ENCODE data around the gene SHISA9. TPM values are rescaled to one million over a fixed set of nuclear protein-coding genes. Genes with fewer than 3 reads are reported as not detected.

Gene SHISA9
- total and polyA plus RNA-seq, 5 donors from 2014 or later: not detected

- no peak overlapping the region for H3K27ac ChIP-seq (ENCODE audit: insufficient read depth, low read length, poor library complexity, severe bottlenecking)
- Mint-ChIP-seq H3K27ac (no peak overlapping the region), H3K4me3 (no peak overlapping the region), H3K27me3 (peaks cover 5% of the 10 kb centered on the region), H3K4me1 (peaks cover 0 to 2% (median 0%) of the 10 kb centered on the region in 4 donors), H3K36me3 (no peaks in the 10 kb centered on the region), H3K9me3 (peaks cover 0 to 2% (median 0%) of the 10 kb centered on the region in 7 donors)
- peaks cover 2% of the 10 kb centered on the region for H3K27me3 ChIP-seq (ENCODE audit: control insufficient read depth, insufficient read depth, low read length)
- DNase-seq (no peak), ATAC-seq (ENCODE audit: low read depth in 2 of 2) (no peak)
- H3K36me3 ChIP-seq (ENCODE audit: control insufficient read depth, insufficient read depth, low read length): no peaks in the 10 kb centered on the region
- H3K4me3 ChIP-seq (ENCODE audit: low read depth, low read length): no peak overlapping the region
- H3K4me1 ChIP-seq (ENCODE audit: control insufficient read depth, insufficient read depth, low read length, poor library complexity, severe bottlenecking): no peaks in the 10 kb centered on the region
- H3K9me3 ChIP-seq (ENCODE audit: control insufficient read depth in 2 of 2, low read length in 2 of 2): no peaks in the 10 kb centered on the region
These were observed 32.6 kb upstream of the SHISA9 start for GRCh38 chr16:12868788-12869187.

DNA sequence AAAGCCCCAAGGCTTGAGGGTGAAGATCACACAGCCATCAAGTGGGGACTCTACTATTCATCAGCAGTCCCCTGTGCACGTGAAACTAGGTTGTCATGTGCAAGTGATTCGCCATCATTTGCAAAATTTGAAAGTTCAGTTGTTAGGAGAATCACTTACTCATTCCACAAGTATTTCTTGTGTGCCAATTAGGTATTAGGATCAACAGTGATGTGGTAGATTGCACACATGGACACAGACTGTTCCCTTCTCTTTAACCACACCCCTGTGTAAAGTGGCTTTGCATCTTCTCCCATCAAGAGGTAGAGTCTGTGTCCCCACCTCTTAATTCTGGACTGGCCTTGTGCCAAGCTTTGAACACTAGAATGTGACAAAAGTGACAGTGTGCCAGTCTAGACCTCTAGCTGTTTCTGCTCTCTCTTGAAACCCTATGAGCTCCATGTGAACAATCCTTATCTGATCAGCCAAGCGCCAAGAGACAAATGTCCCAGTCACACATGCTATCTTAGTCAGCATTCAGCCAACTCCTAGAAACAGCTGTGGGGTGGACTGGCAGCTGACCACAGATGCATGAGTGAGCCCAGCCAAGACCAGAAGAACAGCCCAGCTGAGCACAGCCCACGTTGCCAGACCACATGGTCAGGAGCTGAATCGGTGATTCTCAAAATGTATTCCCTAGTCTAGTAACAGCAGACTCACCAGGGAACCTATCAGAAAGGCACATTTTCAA, 31.5 kb upstream of the SHISA9 start:
- Histone ChIP-seq H3K4me3 (ENCODE audit: low read depth, low read length) (no peak overlapping the region), H3K27ac (ENCODE audit: insufficient read depth, low read length, poor library complexity, severe bottlenecking) (no peak overlapping the region), H3K9me3 (ENCODE audit: control insufficient read depth in 2 of 2, low read length in 2 of 2) (no peaks in the 10 kb centered on the region), H3K4me1 (ENCODE audit: control insufficient read depth, insufficient read depth, low read length, poor library complexity, severe bottlenecking) (no peaks in the 10 kb centered on the region), H3K27me3 (ENCODE audit: control insufficient read depth, insufficient read depth, low read length) (peaks cover 2% of the 10 kb centered on the region), H3K36me3 (ENCODE audit: control insufficient read depth, insufficient read depth, low read length) (no peaks in the 10 kb centered on the region)
- no peak for DNase-seq
- H3K27me3 Mint-ChIP-seq: peaks cover 5% of the 10 kb centered on the region
- no peak overlapping the region for H3K27ac Mint-ChIP-seq
- no peak for ATAC-seq (ENCODE audit: low read depth in 2 of 2)
- H3K4me3 Mint-ChIP-seq: no peak overlapping the region
- H3K4me1 Mint-ChIP-seq: peaks cover 0 to 2% (median 0%) of the 10 kb centered on the region in 4 donors
- H3K9me3 Mint-ChIP-seq: peaks cover 0 to 2% (median 0%) of the 10 kb centered on the region in 7 donors
- no peaks in the 10 kb centered on the region for H3K36me3 Mint-ChIP-seq

DNA sequence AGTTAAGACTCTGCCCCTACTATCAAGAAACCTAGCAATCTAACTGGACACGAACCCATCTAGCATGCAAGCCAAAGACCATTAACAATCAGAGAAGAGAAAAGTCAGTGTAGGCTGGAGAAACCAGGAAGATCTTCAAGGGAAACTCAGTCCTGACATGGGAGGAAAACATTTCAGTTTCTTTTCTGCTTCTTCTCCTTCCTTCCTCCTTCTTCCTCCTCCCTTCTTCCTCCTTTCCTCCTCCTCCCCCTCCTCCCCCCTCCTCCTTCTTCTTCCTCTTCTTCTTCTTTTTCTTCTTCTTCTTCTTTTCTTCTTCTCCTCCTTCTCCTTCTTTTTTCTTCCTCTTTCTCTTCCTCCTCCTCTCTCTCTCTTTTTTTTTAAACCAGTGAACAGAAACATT, 29.6 kb upstream of the SHISA9 start:
- Histone ChIP-seq H3K27ac (ENCODE audit: insufficient read depth, low read length, poor library complexity, severe bottlenecking) (no peak overlapping the region), H3K9me3 (ENCODE audit: control insufficient read depth in 2 of 2, low read length in 2 of 2) (no peaks in the 10 kb centered on the region), H3K27me3 (ENCODE audit: control insufficient read depth, insufficient read depth, low read length) (peaks cover 2% of the 10 kb centered on the region), H3K4me1 (ENCODE audit: control insufficient read depth, insufficient read depth, low read length, poor library complexity, severe bottlenecking) (no peaks in the 10 kb centered on the region), H3K36me3 (ENCODE audit: control insufficient read depth, insufficient read depth, low read length) (no peaks in the 10 kb centered on the region), H3K4me3 (ENCODE audit: low read depth, low read length) (no peak overlapping the region)
- ATAC-seq (ENCODE audit: low read depth in 2 of 2) (no peak), DNase-seq (no peak)
- Mint-ChIP-seq H3K9me3 (peaks cover 0 to 2% (median 0%) of the 10 kb centered on the region in 7 donors), H3K27me3 (peaks cover 5% of the 10 kb centered on the region), H3K4me1 (peaks cover 0 to 2% (median 0%) of the 10 kb centered on the region in 4 donors), H3K4me3 (no peak overlapping the region), H3K27ac (peak overlapping the region in 1 of 3 donors; percentile 64), H3K36me3 (no peaks in the 10 kb centered on the region)

DNA sequence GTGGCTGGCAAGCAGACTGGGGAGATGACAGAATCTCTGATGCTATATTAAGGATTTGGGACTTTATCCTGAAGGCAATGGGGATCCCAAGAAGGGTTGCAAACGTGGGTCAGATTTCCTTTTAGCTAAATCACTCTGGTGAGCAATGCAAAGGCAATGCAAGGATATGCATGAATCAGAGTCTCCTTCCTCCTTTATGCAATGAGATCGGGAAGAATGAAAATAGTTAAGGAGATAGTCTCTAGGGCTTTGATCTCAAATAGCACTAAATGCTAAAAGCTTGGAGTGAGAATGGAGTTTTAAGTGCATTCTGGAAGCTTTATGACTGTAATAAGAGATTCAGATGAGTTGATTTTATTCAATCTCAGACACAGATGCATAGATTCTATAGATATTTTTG, 27.2 kb upstream of the SHISA9 start:
- H3K9me3 ChIP-seq (ENCODE audit: control insufficient read depth in 2 of 2, low read length in 2 of 2): no peaks in the 10 kb centered on the region
- DNase-seq: no peak
- no peak for ATAC-seq (ENCODE audit: low read depth in 2 of 2)
- no peak overlapping the region for H3K4me3 ChIP-seq (ENCODE audit: low read depth, low read length)
- no peaks in the 10 kb centered on the region for H3K27me3 Mint-ChIP-seq
- H3K4me1 Mint-ChIP-seq: peaks cover 0 to 2% (median 0%) of the 10 kb centered on the region in 4 donors
- no peaks in the 10 kb centered on the region for H3K9me3 Mint-ChIP-seq
- H3K36me3 Mint-ChIP-seq: no peaks in the 10 kb centered on the region
- no peak overlapping the region for H3K4me3 Mint-ChIP-seq
- H3K27ac ChIP-seq (ENCODE audit: insufficient read depth, low read length, poor library complexity, severe bottlenecking): no peak overlapping the region
- H3K27me3 ChIP-seq (ENCODE audit: control insufficient read depth, insufficient read depth, low read length): peaks cover 2% of the 10 kb centered on the region
- H3K36me3 ChIP-seq (ENCODE audit: control insufficient read depth, insufficient read depth, low read length): no peaks in the 10 kb centered on the region
- H3K4me1 ChIP-seq (ENCODE audit: control insufficient read depth, insufficient read depth, low read length, poor library complexity, severe bottlenecking): no peaks in the 10 kb centered on the region
- no peak overlapping the region for H3K27ac Mint-ChIP-seq

DNA sequence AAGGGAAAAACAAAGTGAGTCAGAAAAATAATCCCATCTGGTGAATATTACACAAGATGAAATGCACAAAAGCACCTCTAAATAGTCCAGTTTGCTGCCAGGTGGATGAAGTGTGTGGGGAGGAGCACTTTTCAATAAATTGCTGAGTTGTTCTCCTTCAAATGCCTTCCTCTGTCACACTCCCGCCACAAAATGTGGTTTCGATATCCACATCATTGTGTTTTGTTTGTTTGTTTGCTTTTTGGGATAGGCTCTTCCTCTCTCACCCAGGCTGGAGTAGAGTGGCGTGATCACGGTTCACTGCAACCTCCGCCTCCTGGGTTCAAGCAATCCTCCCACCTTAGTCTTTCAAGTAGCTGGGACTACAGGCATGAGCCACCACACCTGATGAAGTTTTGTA, 24.6 kb upstream of the SHISA9 start:
- Mint-ChIP-seq H3K36me3 (no peaks in the 10 kb centered on the region), H3K27ac (no peak overlapping the region), H3K4me1 (no peaks in the 10 kb centered on the region), H3K27me3 (no peaks in the 10 kb centered on the region), H3K9me3 (peaks cover 0 to 3% (median 0%) of the 10 kb centered on the region in 7 donors), H3K4me3 (no peak overlapping the region)
- Histone ChIP-seq H3K27ac (ENCODE audit: insufficient read depth, low read length, poor library complexity, severe bottlenecking) (no peak overlapping the region), H3K27me3 (ENCODE audit: control insufficient read depth, insufficient read depth, low read length) (peaks cover 2% of the 10 kb centered on the region), H3K4me1 (ENCODE audit: control insufficient read depth, insufficient read depth, low read length, poor library complexity, severe bottlenecking) (no peaks in the 10 kb centered on the region), H3K36me3 (ENCODE audit: control insufficient read depth, insufficient read depth, low read length) (no peaks in the 10 kb centered on the region), H3K4me3 (ENCODE audit: low read depth, low read length) (no peak overlapping the region), H3K9me3 (ENCODE audit: control insufficient read depth in 2 of 2, low read length in 2 of 2) (no peaks in the 10 kb centered on the region)
- DNase-seq (no peak), ATAC-seq (ENCODE audit: low read depth in 2 of 2) (no peak)

- no peak for DNase-seq
- H3K36me3 ChIP-seq (ENCODE audit: control insufficient read depth, insufficient read depth, low read length): no peaks in the 10 kb centered on the region
- peaks cover 0 to 5% (median 0%) of the 10 kb centered on the region in 7 donors for H3K9me3 Mint-ChIP-seq
- no peaks in the 10 kb centered on the region for H3K4me1 Mint-ChIP-seq
- no peak overlapping the region for H3K4me3 Mint-ChIP-seq
- H3K27me3 Mint-ChIP-seq: peaks cover 7% of the 10 kb centered on the region
- no peak overlapping the region for H3K4me3 ChIP-seq (ENCODE audit: low read depth, low read length)
- H3K27ac Mint-ChIP-seq: no peak overlapping the region
- H3K4me1 ChIP-seq (ENCODE audit: control insufficient read depth, insufficient read depth, low read length, poor library complexity, severe bottlenecking): no peaks in the 10 kb centered on the region
- ATAC-seq (ENCODE audit: low read depth in 2 of 2): no peak
- no peaks in the 10 kb centered on the region for H3K9me3 ChIP-seq (ENCODE audit: control insufficient read depth in 2 of 2, low read length in 2 of 2)
- H3K27me3 ChIP-seq (ENCODE audit: control insufficient read depth, insufficient read depth, low read length): no peaks in the 10 kb centered on the region
- H3K27ac ChIP-seq (ENCODE audit: insufficient read depth, low read length, poor library complexity, severe bottlenecking): no peak overlapping the region
- no peaks in the 10 kb centered on the region for H3K36me3 Mint-ChIP-seq
These were observed 22.4 kb upstream of the SHISA9 start for GRCh38 chr16:12878973-12879372.

DNA sequence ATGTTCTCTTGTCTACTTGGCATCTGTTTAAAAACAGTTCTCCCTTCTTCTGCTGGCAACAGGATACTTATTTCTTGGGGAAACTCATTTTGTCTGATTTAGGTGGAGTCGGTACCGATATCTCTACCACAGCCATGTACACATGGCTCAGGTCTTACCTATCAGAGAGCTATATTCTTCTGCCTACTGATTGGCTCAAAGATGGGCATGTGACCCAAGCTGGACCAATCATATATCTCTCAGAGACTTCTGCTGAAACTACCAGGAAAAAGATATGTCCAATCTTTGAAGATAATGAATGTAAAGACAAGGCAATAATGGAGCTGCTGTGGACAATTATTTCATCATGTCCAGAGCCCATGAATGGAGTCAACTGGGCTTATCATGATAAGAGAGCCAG, 21.6 kb upstream of the SHISA9 start:
- no peak overlapping the region for H3K27ac Mint-ChIP-seq
- no peak for DNase-seq
- no peaks in the 10 kb centered on the region for H3K4me1 ChIP-seq (ENCODE audit: control insufficient read depth, insufficient read depth, low read length, poor library complexity, severe bottlenecking)
- H3K27ac ChIP-seq (ENCODE audit: insufficient read depth, low read length, poor library complexity, severe bottlenecking): no peak overlapping the region
- no peaks in the 10 kb centered on the region for H3K36me3 Mint-ChIP-seq
- H3K9me3 ChIP-seq (ENCODE audit: control insufficient read depth in 2 of 2, low read length in 2 of 2): no peaks in the 10 kb centered on the region
- ATAC-seq (ENCODE audit: low read depth in 2 of 2): no peak
- no peaks in the 10 kb centered on the region for H3K36me3 ChIP-seq (ENCODE audit: control insufficient read depth, insufficient read depth, low read length)
- no peak overlapping the region for H3K4me3 Mint-ChIP-seq
- H3K27me3 ChIP-seq (ENCODE audit: control insufficient read depth, insufficient read depth, low read length): no peaks in the 10 kb centered on the region
- no peaks in the 10 kb centered on the region for H3K4me1 Mint-ChIP-seq
- peaks cover 0 to 5% (median 0%) of the 10 kb centered on the region in 7 donors for H3K9me3 Mint-ChIP-seq
- H3K27me3 Mint-ChIP-seq: peaks cover 7% of the 10 kb centered on the region
- H3K4me3 ChIP-seq (ENCODE audit: low read depth, low read length): no peak overlapping the region

DNA sequence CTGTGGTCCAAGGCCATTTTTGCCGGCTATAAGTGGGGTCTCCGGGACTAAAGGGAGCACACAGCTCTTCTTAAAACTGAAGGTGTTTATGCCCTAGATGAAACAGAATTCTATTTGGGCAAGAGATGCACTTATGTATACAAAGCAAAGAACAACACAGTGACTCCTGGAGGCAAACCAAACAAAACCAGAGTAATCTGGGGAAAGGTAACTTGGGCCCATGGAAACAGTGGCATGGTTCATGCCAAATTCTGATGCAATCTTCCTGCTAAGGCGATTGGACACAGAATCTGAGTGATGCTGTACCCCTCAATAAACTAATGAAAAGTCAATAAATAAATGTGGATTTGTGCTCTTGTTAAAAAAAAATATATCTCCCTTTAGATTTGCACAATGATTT, 20.2 kb upstream of the SHISA9 start:
- DNase-seq: no peak
- no peak overlapping the region for H3K27ac Mint-ChIP-seq

More for the DNA sequence above, 20.2 kb upstream of the SHISA9 start:
- no peaks in the 10 kb centered on the region for H3K9me3 ChIP-seq (ENCODE audit: control insufficient read depth in 2 of 2, low read length in 2 of 2)
- no peak overlapping the region for H3K27ac ChIP-seq (ENCODE audit: insufficient read depth, low read length, poor library complexity, severe bottlenecking)
- peaks cover 7% of the 10 kb centered on the region for H3K27me3 Mint-ChIP-seq
- H3K4me3 Mint-ChIP-seq: no peak overlapping the region
- no peaks in the 10 kb centered on the region for H3K4me1 Mint-ChIP-seq
- peaks cover 0 to 5% (median 0%) of the 10 kb centered on the region in 7 donors for H3K9me3 Mint-ChIP-seq
- no peaks in the 10 kb centered on the region for H3K36me3 Mint-ChIP-seq
- no peaks in the 10 kb centered on the region for H3K36me3 ChIP-seq (ENCODE audit: control insufficient read depth, insufficient read depth, low read length)
- no peaks in the 10 kb centered on the region for H3K4me1 ChIP-seq (ENCODE audit: control insufficient read depth, insufficient read depth, low read length, poor library complexity, severe bottlenecking)
- no peak overlapping the region for H3K4me3 ChIP-seq (ENCODE audit: low read depth, low read length)
- H3K27me3 ChIP-seq (ENCODE audit: control insufficient read depth, insufficient read depth, low read length): peaks cover 2% of the 10 kb centered on the region
- no peak for ATAC-seq (ENCODE audit: low read depth in 2 of 2)
